Midbrain (tissue), 1 donor: Measurements from ENCODE around the gene HGD.
"Not testable (repeated sequence)": the region's sequence is repeated elsewhere in the genome, so short reads cannot be mapped to it uniquely, and the experiment has no call there.

Source experiments
- DNase-seq: peaks from one replicate; lab custom pipeline; 2025; lab: John Stamatoyannopoulos, UW

Gene HGD

GRCh38 chr3:120682095-120682681 is at the start of gene HGD:
TSS of gene HGD (minus strand) at chr3:120682239. CDS start at chr3:120682111, 128 bp downstream.
- no peak for DNase-seq

- no peak for DNase-seq
Observed at GRCh38 chr3:120730576-120731542, 48.8 kb upstream of the HGD start.

- no peak for DNase-seq
Observed at GRCh38 chr3:120726791-120727190, 44.8 kb upstream of the HGD start.

- not testable (repeated sequence) for DNase-seq
Observed at GRCh38 chr3:120719167-120719834, 37.3 kb upstream of the HGD start.

- no peak for DNase-seq
Observed at GRCh38 chr3:120713262-120713661, 31.2 kb upstream of the HGD start.

GRCh38 chr3:120710369-120710768 is 28.3 kb upstream of the HGD start:
- no peak for DNase-seq

- DNase-seq = no peak
Observed at GRCh38 chr3:120708408-120708807, 26.4 kb upstream of the HGD start.

- DNase-seq = no peak
Observed at GRCh38 chr3:120706950-120707349, 24.9 kb upstream of the HGD start.

- no peak for DNase-seq
Observed at GRCh38 chr3:120705884-120706582, 24.0 kb upstream of the HGD start.

GRCh38 chr3:120699333-120699732 is 17.3 kb upstream of the HGD start:
- no peak for DNase-seq

- peak; percentile 28 for DNase-seq
Observed at GRCh38 chr3:120693439-120694171, 11.6 kb upstream of the HGD start.

- DNase-seq = no peak
Observed at GRCh38 chr3:120689395-120689794, 7.4 kb upstream of the HGD start.

GRCh38 chr3:120688121-120688520 is 6.1 kb upstream of the HGD start:
- peak; percentile 8 for DNase-seq

- DNase-seq = no peak
Observed at GRCh38 chr3:120685411-120685810, 3.4 kb upstream of the HGD start.

- no peak for DNase-seq
Observed at GRCh38 chr3:120684896-120685295, 2.9 kb upstream of the HGD start.

- no peak for DNase-seq
Observed at GRCh38 chr3:120683671-120684301, 1.7 kb upstream of the HGD start.

- DNase-seq = no peak
Observed at GRCh38 chr3:120683213-120683612, 1.2 kb upstream of the HGD start.

GRCh38 chr3:120681506-120682038 is 467 bp downstream of the HGD start:
- no peak for DNase-seq

GRCh38 chr3:120681018-120681417 is 1.0 kb downstream of the HGD start:
- no peak for DNase-seq

- DNase-seq = no peak
Observed at GRCh38 chr3:120680193-120680894, 1.7 kb downstream of the HGD start.
